Astrocyte of the spinal cord (primary cell): Measurements from ENCODE around the gene APOBEC3C.
"Not testable (repeated sequence)": the region's sequence is repeated elsewhere in the genome, so short reads cannot be mapped to it uniquely, and the experiment has no call there.

Source experiments
- DNase-seq: peaks from one replicate; pipeline ENCODE4 v3.0.0; 2011; ENCODE audit warnings: low read depth, low spot score
- H3K4me3 ChIP-seq: 2 replicates; pipeline ENCODE4 v1.5.1; 2011; ENCODE audit warnings: low read depth, mild to moderate bottlenecking, low read length, moderate library complexity
- CTCF ChIP-seq: IDR thresholded peaks from 2 replicates; pipeline ENCODE4 v1.5.1; 2012; ENCODE audit warnings: low read depth, mild to moderate bottlenecking, low read length, inconsistent platforms
- in situ Hi-C: cut with HindIII; loops from 2 replicates; pipeline ENCODE4 v1.10.0; 2017; ENCODE audit warnings: low sequenced_read_pairs

Gene APOBEC3C

GRCh38 chr22:38981992-38982927, 31.8 kb upstream of the APOBEC3C start, which contains the start of gene APOBEC3B:
Gene APOBEC3B (plus strand): TSS chr22:38982347. CDS start chr22:38982454, 107 bp downstream.
- peak; percentile 93 for DNase-seq
- no peak for TF ChIP-seq CTCF
- in situ Hi-C loops, result no loop called here
- H3K4me3 ChIP-seq, result peak within 1 kb of the TSS; percentile 27

- DNase-seq, result no peak
- TF ChIP-seq CTCF, result no peak
- in situ Hi-C loops, result no loop called here
- no peak overlapping the region for H3K4me3 ChIP-seq
Observed at GRCh38 chr22:38984224-38984623, 29.8 kb upstream of the APOBEC3C start.

- in situ Hi-C loops, H3K4me3 ChIP-seq: not testable (repeated sequence)
- peak; percentile 42 for DNase-seq
Observed at GRCh38 chr22:38984784-38985757, 29.0 kb upstream of the APOBEC3C start.

GRCh38 chr22:38986629-38987028, 27.4 kb upstream of the APOBEC3C start:
- TF ChIP-seq CTCF, result no peak
- no peak for DNase-seq
- H3K4me3 ChIP-seq, result no peak overlapping the region
- in situ Hi-C loops, result no loop called here

GRCh38 chr22:38987171-38987895, 26.7 kb upstream of the APOBEC3C start:
- no peak for TF ChIP-seq CTCF
- in situ Hi-C loops, result no loop called here
- H3K4me3 ChIP-seq, result no peak overlapping the region
- DNase-seq, result no peak

- in situ Hi-C loops, result no loop called here
- DNase-seq, result no peak
- no peak overlapping the region for H3K4me3 ChIP-seq
- no peak for TF ChIP-seq CTCF
Observed at GRCh38 chr22:38989466-38989865, 24.6 kb upstream of the APOBEC3C start.

GRCh38 chr22:38992871-38993371, 21.1 kb upstream of the APOBEC3C start:
- H3K4me3 ChIP-seq, DNase-seq, in situ Hi-C loops: not testable (repeated sequence)
